ENCODE results near the gene SMAD7. TPM values are rescaled to one million over a fixed set of nuclear protein-coding genes. Genes with fewer than 3 reads are reported as not detected.

Gene SMAD7
- total and polyA plus RNA-seq, 2 experiments from 2014 or later: 11.8 to 29.8 TPM

- TF ChIP-seq POLR2AphosphoS5 (IDR thresholded peaks at IDR 0.05; ENCODE audit: low read depth): no peak
- no peak for TF ChIP-seq CREB1 (CRISPR knock-in tag; IDR thresholded peaks at IDR 0.05; ENCODE audit: low read depth)
- no peak for TF ChIP-seq NANOG (IDR thresholded peaks at IDR 0.05; ENCODE audit: borderline replicate concordance)
- TF ChIP-seq EZH2phosphoT487 (IDR thresholded peaks at IDR 0.05; ENCODE audit: unreplicated experiment): no peak
- TF ChIP-seq ZNF331 (CRISPR knock-in tag; IDR thresholded peaks at IDR 0.05; ENCODE audit: low read depth): no peak
- TF ChIP-seq, protein P1, sequence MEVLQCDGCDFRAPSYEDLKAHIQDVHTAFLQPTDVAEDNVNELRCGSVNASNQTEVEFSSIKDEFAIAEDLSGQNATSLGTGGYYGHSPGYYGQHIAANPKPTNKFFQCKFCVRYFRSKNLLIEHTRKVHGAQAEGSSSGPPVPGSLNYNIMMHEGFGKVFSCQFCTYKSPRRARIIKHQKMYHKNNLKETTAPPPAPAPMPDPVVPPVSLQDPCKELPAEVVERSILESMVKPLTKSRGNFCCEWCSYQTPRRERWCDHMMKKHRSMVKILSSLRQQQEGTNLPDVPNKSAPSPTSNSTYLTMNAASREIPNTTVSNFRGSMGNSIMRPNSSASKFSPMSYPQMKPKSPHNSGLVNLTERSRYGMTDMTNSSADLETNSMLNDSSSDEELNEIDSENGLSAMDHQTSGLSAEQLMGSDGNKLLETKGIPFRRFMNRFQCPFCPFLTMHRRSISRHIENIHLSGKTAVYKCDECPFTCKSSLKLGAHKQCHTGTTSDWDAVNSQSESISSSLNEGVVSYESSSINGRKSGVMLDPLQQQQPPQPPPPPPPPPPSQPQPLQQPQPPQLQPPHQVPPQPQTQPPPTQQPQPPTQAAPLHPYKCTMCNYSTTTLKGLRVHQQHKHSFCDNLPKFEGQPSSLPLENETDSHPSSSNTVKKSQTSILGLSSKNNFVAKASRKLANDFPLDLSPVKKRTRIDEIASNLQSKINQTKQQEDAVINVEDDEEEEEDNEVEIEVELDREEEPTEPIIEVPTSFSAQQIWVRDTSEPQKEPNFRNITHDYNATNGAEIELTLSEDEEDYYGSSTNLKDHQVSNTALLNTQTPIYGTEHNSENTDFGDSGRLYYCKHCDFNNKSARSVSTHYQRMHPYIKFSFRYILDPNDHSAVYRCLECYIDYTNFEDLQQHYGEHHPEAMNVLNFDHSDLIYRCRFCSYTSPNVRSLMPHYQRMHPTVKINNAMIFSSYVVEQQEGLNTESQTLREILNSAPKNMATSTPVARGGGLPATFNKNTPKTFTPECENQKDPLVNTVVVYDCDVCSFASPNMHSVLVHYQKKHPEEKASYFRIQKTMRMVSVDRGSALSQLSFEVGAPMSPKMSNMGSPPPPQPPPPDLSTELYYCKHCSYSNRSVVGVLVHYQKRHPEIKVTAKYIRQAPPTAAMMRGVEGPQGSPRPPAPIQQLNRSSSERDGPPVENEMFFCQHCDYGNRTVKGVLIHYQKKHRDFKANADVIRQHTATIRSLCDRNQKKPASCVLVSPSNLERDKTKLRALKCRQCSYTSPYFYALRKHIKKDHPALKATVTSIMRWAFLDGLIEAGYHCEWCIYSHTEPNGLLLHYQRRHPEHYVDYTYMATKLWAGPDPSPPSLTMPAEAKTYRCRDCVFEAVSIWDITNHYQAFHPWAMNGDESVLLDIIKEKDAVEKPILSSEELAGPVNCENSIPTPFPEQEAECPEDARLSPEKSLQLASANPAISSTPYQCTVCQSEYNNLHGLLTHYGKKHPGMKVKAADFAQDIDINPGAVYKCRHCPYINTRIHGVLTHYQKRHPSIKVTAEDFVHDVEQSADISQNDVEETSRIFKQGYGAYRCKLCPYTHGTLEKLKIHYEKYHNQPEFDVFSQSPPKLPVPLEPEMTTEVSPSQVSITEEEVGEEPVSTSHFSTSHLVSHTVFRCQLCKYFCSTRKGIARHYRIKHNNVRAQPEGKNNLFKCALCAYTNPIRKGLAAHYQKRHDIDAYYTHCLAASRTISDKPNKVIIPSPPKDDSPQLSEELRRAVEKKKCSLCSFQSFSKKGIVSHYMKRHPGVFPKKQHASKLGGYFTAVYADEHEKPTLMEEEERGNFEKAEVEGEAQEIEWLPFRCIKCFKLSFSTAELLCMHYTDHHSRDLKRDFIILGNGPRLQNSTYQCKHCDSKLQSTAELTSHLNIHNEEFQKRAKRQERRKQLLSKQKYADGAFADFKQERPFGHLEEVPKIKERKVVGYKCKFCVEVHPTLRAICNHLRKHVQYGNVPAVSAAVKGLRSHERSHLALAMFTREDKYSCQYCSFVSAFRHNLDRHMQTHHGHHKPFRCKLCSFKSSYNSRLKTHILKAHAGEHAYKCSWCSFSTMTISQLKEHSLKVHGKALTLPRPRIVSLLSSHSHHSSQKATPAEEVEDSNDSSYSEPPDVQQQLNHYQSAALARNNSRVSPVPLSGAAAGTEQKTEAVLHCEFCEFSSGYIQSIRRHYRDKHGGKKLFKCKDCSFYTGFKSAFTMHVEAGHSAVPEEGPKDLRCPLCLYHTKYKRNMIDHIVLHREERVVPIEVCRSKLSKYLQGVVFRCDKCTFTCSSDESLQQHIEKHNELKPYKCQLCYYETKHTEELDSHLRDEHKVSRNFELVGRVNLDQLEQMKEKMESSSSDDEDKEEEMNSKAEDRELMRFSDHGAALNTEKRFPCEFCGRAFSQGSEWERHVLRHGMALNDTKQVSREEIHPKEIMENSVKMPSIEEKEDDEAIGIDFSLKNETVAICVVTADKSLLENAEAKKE (CRISPR knock-in tag; IDR thresholded peaks at IDR 0.05): no peak
- no peak for TF ChIP-seq ZNF114 (CRISPR knock-in tag; IDR thresholded peaks at IDR 0.05)
- TF ChIP-seq EZH2 (IDR thresholded peaks at IDR 0.05; ENCODE audit: low read depth, unreplicated experiment): no peak
Measured at GRCh38 chr18:48901145-48902022, 49.4 kb downstream of the SMAD7 start (continued).

- TF ChIP-seq, protein P2, sequence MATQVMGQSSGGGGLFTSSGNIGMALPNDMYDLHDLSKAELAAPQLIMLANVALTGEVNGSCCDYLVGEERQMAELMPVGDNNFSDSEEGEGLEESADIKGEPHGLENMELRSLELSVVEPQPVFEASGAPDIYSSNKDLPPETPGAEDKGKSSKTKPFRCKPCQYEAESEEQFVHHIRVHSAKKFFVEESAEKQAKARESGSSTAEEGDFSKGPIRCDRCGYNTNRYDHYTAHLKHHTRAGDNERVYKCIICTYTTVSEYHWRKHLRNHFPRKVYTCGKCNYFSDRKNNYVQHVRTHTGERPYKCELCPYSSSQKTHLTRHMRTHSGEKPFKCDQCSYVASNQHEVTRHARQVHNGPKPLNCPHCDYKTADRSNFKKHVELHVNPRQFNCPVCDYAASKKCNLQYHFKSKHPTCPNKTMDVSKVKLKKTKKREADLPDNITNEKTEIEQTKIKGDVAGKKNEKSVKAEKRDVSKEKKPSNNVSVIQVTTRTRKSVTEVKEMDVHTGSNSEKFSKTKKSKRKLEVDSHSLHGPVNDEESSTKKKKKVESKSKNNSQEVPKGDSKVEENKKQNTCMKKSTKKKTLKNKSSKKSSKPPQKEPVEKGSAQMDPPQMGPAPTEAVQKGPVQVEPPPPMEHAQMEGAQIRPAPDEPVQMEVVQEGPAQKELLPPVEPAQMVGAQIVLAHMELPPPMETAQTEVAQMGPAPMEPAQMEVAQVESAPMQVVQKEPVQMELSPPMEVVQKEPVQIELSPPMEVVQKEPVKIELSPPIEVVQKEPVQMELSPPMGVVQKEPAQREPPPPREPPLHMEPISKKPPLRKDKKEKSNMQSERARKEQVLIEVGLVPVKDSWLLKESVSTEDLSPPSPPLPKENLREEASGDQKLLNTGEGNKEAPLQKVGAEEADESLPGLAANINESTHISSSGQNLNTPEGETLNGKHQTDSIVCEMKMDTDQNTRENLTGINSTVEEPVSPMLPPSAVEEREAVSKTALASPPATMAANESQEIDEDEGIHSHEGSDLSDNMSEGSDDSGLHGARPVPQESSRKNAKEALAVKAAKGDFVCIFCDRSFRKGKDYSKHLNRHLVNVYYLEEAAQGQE (IDR thresholded peaks at IDR 0.05; ENCODE audit: unreplicated experiment): no peak
- TF ChIP-seq NANOG (IDR thresholded peaks at IDR 0.05; ENCODE audit: borderline replicate concordance) (no peak), ZNF114 (CRISPR knock-in tag; IDR thresholded peaks at IDR 0.05) (no peak), STAT1 (IDR thresholded peaks at IDR 0.05; ENCODE audit: unreplicated experiment) (no peak), JUNB (IDR thresholded peaks at IDR 0.05; ENCODE audit: unreplicated experiment) (no peak), ZNF331 (CRISPR knock-in tag; IDR thresholded peaks at IDR 0.05; ENCODE audit: low read depth) (no peak), CTCF (conservative IDR thresholded peaks at IDR 0.05; ENCODE audit: low read depth in 2 of 2) (no peak), CREB1 (CRISPR knock-in tag; IDR thresholded peaks at IDR 0.05; ENCODE audit: low read depth) (no peak), EZH2 (IDR thresholded peaks at IDR 0.05; ENCODE audit: low read depth, unreplicated experiment) (no peak), EZH2phosphoT487 (IDR thresholded peaks at IDR 0.05; ENCODE audit: unreplicated experiment) (no peak)
- H3K79me2 ChIP-seq (replicated peaks; ENCODE audit: insufficient read depth): no peaks in the 10 kb centered on the region
- ATAC-seq: no peak
Measured at GRCh38 chr18:48900469-48900868, 50.3 kb downstream of the SMAD7 start.

More at GRCh38 chr18:48900469-48900868, 50.3 kb downstream of the SMAD7 start:
- H3K4me1 ChIP-seq (ENCODE audit: insufficient read depth): no peaks in the 10 kb centered on the region
- no peak for DNase-seq (ENCODE audit: low spot score)
- H4K20me1 ChIP-seq (replicated peaks; ENCODE audit: insufficient read depth): no peaks in the 10 kb centered on the region
- no peaks in the 10 kb centered on the region for H3K36me3 ChIP-seq (ENCODE audit: insufficient read depth)
- Mint-ChIP-seq H3K4me1 (peaks cover 3% of the 10 kb centered on the region; the same call in 2 of the 3 replicates), H3K27me3 (ENCODE audit: insufficient read depth, low read depth, poor library complexity) (no peaks in the 10 kb centered on the region), H3K36me3 (ENCODE audit: low read depth) (peaks cover 6% of the 10 kb centered on the region; the same call in 1 of the 3 replicates), H3K9me3 (peaks cover 13% of the 10 kb centered on the region; the same call in 2 of the 3 replicates), H3K27ac (no peak overlapping the region), H3K4me3 (no peak overlapping the region)
- no peak overlapping the region for H3K27ac ChIP-seq (ENCODE audit: low read depth)
- no peak overlapping the region for H2AFZ ChIP-seq
- H3F3A ChIP-seq (replicated peaks; ENCODE audit: low read depth): no peaks in the 10 kb centered on the region
- no peak overlapping the region for H3K4me2 ChIP-seq
- no peaks in the 10 kb centered on the region for H3K9me2 ChIP-seq (ENCODE audit: insufficient read depth)
- no peak overlapping the region for H3K4me3 ChIP-seq
- H3K27me3 ChIP-seq (ENCODE audit: insufficient read depth): no peaks in the 10 kb centered on the region
